DMS53 treated with DMSO at 0.1 percent for 48 hours (cell line): Measurements from ENCODE around the gene YARS1.

Experiments used
- DNase-seq: peaks from one replicate; lab custom pipeline; 2025; ENCODE audit not compliant: unreplicated experiment; lab: John Stamatoyannopoulos, UW

Gene YARS1

DNA sequence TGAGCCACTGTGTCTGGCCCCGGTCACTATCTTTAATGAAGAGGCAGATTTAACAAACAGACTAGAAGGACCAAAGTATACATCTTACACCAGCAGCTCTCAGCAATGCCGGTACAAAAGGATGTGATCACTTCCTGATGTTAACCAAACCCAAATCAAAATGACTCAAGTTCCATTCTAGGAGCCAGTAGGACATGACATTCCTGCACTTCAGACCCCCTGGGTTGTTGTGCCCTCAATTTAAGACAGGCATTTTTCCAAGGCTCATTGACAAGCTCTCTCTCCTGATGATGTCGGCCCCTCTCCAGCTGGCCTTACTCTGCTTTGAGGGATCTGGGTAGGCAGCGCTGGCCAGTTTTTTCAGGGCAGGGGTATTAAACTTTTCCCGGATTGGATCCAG lies 35.1 kb downstream of the YARS1 start:
- no peak for DNase-seq

DNA sequence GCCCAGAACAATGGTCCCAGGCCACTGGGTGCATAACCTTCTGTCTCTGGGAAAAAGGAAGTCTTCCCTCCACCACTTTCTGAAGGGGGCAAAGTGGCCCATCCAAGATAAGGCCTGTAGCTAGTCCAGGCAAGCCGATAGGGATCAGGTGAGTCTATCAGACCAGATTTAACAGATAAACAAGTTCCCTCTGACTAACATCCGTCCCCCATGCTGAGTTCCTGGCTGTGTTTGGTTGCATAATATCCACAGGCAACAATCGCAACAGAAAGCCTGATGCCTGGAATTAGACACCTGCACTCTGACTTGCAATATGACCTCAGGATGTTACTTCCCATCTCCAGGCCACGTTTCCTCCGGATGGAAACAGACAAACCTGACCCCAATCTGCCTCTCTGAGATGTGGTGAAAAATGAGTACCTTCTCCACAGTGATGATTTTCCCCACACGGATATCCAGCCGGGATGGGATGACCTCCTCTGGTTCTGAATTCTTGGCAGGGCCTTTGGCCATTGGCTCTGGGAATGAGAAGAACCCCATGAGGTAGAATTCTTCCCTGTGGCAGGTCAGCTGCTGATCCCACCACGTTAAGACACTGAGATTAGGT lies 36.4 kb downstream of the YARS1 start:
- no peak for DNase-seq

DNA sequence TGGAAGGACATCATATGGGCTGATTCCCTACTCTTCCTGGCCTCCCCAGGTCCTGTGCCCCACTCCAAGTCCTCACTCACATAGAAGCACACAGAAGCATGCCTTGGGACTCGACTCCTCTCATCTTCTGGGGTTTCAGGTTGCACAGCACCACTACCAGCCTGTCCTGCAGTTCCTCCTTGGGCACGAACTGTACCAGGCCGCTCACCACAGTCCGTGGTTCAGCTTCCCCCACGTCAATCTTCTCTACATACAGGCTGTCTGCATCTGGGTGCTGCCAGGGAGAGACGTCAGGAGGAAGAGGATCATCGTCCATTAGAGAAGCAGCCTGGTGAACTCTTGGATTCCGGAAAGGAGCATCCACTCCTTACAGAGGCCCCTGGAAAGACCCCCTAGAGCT lies 37.2 kb downstream of the YARS1 start:
- no peak for DNase-seq

DNA sequence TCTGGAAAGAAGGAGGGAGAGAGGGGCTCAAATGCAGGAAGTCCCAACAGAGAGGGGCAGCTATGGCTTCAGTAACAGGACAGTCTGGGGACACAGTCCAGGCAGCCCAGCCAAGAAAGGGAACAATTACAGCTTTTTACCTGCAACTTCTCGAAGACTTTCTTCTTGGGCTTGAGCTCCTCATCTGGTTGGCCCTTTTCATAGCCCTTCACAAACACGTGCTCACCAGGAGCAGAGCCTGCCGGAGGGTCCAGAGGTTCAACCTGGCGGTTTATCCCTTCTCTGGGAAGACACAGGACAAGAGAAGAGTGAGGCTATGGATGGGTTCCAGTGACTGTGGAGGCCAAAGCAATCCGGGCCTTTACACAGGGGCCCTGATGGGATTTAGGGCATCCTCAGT lies 37.9 kb downstream of the YARS1 start:
- DNase-seq = no peak

DNA sequence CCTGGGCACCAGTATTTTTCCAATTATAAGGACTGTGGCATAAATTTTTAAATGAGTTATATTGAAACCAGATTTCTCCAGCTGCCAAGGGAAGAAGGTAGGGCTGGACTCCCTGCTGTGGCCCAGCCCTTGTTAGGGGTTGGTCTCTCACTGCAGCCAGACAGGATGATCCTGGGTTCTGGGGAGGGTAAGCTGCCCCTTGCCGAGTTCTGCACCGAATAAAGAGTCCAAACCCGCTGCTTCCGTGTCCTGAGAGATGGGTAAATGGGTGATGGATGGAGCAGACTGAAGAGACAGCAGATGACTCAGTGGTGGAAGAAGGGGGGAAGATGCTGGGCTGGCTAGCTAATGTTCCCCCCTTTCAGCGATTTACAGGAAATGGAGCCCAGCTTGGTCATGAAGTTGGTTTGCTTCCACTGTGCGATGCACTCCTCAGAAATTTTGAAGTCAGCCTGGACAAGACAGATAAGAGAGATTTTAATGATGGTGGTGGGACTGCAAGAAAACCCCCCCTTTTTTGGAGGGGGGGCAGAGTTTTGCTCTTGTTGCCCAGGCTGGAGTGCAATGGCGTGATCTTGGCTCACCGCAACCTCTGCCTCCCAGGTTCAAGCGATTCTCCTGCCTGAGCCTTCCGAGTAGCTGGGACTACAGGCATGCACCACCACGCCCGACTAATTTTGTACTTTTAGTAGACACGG lies 41.4 kb downstream of the YARS1 start:
- DNase-seq = no peak

DNA sequence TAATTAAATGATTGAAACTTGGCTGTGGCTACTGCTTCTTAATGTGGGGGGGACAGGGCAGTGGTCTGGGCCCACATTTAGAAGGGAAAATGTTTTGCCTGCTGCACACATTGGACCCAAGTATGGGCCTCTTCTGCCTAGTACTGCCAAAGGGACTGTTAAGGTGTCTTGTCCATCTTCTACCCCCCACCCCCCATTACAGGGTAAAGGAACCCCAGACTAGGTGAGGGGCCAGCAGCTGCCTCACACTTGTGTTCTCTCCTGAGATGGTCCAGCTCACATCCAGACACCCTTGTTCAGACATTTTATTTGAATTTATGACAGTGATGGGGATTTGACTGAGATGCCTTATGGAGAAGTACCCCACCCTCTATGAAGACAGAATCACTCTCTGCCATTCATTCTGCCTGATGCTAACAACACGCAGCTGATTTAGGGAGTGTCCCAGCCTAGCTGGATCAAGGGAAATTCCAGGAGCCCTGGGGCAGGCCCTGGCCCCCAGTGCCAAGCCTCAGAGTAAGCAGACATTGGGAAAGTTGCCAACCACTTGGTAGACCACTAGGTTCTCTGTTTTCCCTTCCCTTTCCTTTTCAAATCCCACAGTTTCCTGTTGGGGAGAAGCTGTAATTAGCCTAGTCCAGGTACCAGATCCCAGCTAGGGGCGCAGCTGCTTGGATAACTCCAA lies 42.1 kb downstream of the YARS1 start:
- DNase-seq = no peak

DNA sequence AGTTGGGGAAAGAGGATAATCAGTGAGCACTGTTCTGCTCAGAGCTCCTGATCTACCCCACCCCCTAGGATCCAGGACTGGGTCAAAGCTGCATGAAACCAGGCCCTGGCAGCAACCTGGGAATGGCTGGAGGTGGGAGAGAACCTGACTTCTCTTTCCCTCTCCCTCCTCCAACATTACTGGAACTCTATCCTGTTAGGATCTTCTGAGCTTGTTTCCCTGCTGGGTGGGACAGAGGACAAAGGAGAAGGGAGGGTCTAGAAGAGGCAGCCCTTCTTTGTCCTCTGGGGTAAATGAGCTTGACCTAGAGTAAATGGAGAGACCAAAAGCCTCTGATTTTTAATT lies 42.7 kb downstream of the YARS1 start:
- DNase-seq = no peak

DNA sequence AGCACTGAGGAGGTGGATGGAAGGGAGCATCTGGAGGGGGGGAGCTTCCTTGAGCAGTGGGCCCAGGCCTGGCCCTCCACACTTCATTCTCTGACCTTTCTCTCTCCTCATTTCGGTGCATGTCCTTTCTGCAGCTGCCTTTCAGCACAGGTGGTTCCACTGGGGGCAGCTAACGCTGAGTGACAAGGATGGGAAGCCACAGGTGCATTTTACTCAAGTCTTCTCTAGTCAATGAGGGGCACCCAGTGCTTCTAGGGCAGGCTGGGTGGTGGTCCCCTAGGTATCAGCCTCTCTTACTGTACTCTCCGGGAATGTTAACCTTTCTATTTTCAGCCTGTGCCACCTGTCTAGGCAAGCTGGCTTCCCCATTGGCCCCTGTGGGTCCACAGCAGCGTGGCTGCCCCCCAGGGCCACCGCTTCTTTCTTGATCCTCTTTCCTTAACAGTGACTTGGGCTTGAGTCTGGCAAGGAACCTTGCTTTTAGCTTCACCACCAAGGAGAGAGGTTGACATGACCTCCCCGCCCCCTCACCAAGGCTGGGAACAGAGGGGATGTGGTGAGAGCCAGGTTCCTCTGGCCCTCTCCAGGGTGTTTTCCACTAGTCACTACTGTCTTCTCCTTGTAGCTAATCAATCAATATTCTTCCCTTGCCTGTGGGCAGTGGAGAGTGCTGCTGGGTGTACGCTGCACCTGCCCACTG lies 43.2 kb downstream of the YARS1 start:
- no peak for DNase-seq

DNA sequence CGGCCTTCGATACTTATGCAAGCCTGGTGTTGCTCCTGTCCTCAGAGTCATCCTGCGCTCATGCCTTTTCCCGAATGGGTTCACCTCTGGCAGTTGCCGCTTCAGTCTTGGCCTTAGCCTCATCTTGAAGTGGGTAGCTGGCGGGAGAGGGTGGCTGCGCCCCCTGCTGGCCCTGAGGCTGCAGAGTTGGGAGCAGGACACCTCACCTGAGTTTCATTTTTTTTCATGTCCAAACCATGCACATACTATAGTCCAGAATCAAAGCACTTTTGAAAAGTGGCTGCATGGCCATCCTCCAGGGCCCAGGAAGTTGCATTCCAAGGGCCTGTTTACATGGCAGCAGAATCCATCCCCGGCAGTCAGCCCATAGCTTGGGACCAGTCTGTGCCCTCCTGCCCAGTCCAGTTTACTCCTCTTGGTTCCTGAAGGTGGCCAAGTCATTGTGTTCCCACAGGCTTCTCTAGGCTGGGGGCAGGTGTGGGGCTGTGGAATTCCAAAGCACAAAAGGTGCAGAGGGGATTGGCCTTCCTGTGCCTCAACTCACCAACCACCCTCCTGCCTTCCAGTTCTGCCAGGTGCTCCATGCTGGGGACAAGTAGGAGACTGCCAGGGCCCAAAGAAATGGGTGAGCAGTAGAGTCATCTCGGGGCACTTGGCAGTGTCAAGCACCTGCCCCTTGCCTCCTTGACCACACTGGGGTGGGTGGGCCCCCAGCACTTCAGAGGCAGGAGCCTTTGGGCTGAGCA lies 44.0 kb downstream of the YARS1 start:
- peak; percentile 75 for DNase-seq

DNA sequence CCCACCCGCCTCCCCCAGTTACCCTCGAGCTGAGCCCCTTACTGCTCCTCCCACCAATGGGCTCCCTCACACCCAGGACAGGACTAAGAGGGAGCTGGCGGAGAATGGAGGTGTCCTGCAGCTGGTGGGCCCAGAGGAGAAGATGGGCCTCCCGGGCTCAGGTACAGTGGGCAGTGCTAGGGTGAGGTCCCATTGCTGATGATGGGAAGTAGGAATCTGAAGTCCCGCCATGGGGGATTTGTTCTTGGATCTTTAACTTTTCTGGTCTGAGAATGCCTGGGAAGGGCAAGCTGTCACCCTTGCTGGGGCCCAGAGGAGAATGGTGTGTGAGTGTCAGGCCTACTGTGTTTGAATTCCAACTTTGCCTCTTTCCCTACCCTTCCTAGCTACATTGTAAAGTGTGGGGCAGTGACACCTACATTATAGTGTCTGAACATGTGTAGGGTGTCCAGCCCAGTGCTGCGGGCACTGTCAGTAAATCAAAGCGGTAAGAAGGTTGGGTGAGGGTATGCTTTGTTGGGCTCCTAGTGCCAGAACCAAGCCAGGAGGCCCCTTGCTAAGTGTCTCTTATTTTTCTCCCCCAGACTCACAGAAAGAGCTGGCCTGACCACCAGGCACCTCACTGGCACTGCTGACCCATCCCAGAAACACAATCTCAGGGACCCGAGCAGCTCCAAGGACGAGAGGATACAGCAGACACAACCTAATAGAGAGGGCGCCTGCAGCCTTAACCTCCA lies 44.7 kb downstream of the YARS1 start:
- no peak for DNase-seq

DNA sequence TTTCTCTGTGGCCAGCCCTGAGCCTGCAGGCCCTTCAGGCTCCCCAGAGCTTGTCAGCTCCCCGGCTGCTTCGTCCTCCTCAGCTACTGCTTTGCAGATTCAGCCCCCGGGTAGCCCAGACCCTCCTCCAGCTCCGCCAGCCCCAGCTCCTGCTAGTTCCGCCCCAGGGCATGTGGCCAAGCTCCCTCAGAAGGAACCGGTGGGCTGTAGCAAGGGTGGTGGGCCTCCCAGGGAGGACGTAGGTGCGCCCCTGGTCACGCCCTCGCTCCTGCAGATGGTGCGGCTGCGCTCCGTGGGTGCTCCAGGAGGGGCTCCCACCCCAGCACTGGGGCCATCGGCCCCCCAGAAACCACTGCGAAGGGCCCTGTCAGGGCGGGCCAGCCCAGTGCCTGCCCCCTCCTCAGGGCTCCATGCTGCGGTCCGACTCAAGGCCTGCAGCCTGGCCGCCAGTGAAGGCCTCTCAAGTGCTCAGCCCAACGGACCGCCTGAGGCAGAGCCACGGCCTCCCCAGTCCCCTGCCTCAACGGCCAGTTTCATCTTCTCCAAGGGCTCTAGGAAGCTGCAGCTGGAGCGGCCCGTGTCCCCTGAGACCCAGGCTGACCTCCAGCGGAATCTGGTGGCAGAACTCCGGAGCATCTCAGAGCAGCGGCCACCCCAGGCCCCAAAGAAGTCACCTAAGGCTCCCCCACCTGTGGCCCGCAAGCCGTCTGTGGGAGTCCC lies 45.4 kb downstream of the YARS1 start:
- DNase-seq = no peak

DNA sequence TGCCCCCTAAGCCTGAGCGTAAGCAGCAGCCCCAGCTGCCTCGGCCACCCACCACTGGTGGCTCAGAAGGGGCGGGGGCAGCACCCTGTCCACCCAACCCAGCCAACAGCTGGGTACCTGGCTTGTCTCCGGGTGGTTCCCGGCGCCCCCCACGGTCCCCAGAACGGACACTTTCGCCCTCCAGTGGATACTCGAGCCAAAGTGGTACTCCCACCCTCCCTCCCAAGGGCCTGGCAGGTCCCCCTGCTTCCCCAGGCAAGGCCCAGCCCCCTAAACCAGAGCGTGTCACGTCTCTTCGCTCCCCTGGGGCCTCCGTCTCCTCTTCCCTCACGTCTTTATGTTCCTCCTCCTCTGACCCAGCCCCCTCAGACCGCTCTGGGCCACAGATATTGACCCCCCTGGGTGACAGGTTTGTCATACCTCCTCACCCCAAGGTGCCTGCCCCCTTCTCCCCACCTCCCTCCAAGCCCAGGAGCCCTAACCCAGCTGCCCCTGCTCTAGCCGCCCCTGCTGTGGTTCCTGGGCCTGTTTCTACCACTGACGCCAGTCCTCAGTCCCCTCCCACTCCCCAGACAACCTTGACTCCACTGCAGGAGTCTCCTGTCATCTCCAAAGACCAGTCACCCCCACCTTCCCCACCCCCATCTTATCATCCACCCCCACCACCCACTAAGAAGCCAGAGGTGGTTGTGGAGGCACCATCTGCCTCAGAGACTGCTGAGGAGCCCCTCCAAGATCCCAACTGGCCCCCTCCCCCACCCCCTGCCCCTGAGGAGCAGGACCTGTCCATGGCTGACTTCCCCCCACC lies 46.2 kb downstream of the YARS1 start:
- DNase-seq = no peak

DNA sequence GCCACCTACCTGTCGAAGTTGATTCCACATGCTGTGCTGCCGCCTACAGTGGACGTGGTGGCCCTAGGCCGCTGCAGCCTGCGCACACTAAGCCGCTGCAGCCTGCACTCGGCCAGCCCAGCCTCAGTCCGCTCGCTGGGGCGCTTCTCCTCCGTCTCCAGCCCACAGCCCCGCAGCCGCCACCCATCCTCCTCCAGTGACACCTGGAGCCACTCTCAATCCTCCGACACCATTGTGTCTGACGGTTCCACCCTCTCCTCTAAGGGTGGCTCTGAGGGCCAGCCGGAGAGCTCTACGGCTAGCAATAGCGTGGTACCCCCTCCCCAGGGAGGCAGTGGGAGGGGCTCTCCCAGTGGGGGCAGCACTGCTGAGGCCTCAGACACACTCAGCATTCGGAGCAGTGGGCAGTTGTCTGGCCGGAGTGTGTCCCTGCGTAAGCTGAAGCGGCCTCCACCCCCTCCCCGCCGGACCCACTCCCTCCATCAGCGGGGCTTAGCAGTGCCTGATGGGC lies 46.9 kb downstream of the YARS1 start:
- no peak for DNase-seq

DNA sequence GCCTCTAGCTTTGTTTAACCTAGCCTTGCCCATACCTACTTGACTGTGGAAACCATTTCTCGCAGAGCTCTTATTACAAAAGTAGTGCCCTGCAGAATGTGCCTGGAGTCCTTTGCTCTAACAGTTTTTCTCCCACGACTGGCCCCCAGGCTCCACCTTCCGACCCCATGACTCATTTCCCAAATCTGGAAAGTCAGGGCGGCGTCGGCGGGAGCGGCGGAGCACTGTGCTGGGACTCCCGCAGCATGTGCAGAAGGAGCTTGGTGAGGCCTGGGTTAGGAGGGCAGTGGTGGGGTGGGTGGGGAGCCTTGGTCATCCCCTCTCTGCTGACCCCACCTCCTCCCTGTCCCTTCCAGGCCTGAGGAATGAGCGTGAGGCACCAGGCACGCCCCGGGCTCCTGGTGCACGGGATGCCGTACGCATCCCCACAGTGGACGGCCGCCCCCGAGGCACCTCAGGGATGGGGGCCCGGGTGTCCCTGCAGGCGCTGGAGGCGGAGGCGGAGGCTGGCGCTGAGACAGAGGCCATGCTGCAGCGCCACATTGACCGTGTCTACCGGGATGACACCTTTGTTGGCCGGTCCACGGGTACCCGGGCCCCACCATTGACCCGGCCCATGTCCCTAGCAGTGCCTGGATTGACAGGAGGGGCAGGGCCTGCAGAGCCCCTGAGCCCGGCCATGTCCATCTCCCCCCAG lies 47.5 kb downstream of the YARS1 start:
- no peak for DNase-seq

DNA sequence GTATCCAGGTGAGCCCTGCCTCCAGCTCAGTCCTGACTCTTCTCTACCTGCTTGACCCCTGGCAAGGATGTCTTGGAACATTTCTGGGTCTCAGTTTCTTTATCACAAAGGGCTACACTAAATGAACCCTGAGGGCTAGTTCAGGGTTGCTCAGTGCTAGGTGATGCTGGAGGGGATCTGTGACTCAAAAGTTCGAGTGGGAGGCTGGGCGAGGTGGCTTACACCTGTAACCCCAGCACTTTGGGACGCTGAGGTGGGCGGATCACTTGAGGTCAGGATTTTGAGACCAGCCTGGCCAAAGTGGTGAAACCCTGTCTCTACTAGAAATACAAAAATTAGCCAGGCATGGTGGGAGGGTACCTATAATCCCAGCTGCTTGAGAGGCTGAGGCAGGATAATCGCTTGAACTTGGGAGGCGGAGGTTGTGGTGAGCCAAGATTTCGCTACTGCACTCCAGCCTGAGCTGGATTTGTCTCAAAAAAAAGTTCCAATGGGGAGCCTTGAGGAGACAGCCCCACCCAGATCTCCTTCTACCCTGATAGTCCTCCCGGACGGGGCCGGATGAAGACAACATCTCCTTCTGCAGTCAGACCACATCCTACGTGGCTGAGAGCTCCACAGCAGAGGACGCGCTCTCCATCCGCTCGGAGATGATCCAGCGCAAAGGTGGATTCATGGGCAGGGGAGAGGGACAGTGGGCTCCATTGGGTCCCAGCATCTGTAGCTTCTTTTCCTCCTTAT lies 48.9 kb downstream of the YARS1 start:
- no peak for DNase-seq

DNA sequence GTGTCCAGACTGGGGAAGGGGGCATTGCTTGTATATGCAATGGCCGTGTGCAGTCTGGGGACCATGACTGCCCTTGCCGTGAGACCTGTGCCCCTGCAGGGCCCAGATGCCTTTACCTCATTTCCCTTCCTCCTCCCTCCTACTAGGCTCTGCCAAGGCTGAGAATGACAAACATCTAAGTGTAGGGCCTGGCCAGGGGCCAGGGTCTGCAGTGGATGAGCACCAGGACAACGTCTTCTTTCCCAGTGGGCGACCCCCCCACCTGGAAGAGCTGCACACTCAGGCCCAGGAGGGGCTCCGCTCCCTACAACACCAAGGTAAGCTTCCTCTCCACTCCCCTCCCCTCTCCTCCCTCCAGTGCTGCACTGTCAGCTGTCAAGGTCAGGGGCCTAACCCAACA lies 49.5 kb downstream of the YARS1 start:
- no peak for DNase-seq

DNA sequence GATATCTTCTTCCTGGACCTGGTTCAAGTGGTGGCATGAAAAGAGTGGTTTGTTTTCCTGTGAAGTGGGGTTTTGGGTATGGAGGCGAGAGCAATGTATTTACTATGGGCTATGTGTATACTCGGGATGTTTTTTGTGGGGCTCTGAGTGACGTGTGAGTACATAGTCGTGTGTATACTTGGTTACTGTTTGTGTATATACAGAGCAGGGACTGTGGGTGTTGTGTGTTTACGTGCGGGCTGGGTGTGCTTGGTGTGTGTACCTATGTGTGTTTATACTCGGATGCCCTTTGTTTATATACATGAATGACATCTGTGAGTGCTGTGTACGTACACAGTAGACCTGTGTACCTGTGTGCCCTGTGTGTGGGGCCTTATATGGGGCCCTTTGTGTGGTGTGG lies 50.0 kb downstream of the YARS1 start:
- no peak for DNase-seq
